Liver (tissue), 3 donors: ENCODE data around the gene CCDC136.

Experiments used
- ATF3 ChIP-seq: IDR thresholded peaks from 2 replicates; pipeline ENCODE4 v1.6.1; 2016; ENCODE audit warnings: antibody characterized with exemption
- CTCF ChIP-seq: fragments of 150-350 bp; IDR thresholded peaks from 2 replicates; pipeline ENCODE4 v1.5.1; 2017; ENCODE audit warnings: improper control_type of control experiment, low read depth, low read length; ENCODE audit not compliant: missing input control
- EGR1 ChIP-seq, 2 donors: IDR thresholded peaks; 2 replicates each; pipeline ENCODE4 v1.6.1; 2016 to 2018; ENCODE audit warnings: antibody characterized with exemption in 2 of 2, low read depth in 2 of 2
- HNF4A ChIP-seq, 2 donors: conservative IDR thresholded peaks; 2 replicates each; pipeline ENCODE4 v1.6.1; 2016; ENCODE audit warnings: antibody characterized with exemption in 2 of 2, mild to moderate bottlenecking in 2 of 2
- HNF4G ChIP-seq: IDR thresholded peaks from 2 replicates; pipeline ENCODE4 v1.6.1; 2016; ENCODE audit warnings: antibody characterized with exemption
- JUND ChIP-seq, 2 donors: IDR thresholded peaks; 2 replicates each; pipeline ENCODE4 v1.6.1; 2016; ENCODE audit warnings: antibody characterized with exemption in 2 of 2
- MAX ChIP-seq: IDR thresholded peaks from 2 replicates; pipeline ENCODE4 v1.6.1; 2016; ENCODE audit warnings: antibody characterized with exemption
- RAD21 ChIP-seq, 2 donors: IDR thresholded peaks; 2 replicates each; pipeline ENCODE4 v1.6.1; 2016; ENCODE audit warnings: antibody characterized with exemption in 2 of 2, mild to moderate bottlenecking in 2 of 2
- SP1 ChIP-seq: IDR thresholded peaks from 2 replicates; pipeline ENCODE4 v1.6.1; 2018; ENCODE audit warnings: antibody characterized with exemption, mild to moderate bottlenecking
- TAF1 ChIP-seq: conservative IDR thresholded peaks from 2 replicates; pipeline ENCODE4 v1.6.1; 2016; ENCODE audit warnings: antibody characterized with exemption, mild to moderate bottlenecking
- YY1 ChIP-seq: IDR thresholded peaks from 2 replicates; pipeline ENCODE4 v1.6.1; 2016; ENCODE audit warnings: antibody characterized with exemption, mild to moderate bottlenecking
- donor health status: healthy.
- donor health status: healthy.

- TF ChIP-seq CTCF (no peak), RAD21 (IDR thresholded peaks at IDR 0.05) (no peak), TAF1 (no peak), JUND (IDR thresholded peaks at IDR 0.05) (no peak), YY1 (no peak), HNF4A (conservative IDR thresholded peaks at IDR 0.05) (no peak), HNF4G (no peak), SP1 (no peak), EGR1 (IDR thresholded peaks at IDR 0.05; ENCODE audit: low read depth in 2 of 2) (no peak), ATF3 (no peak), MAX (no peak)
Observed at GRCh38 chr7:128827248-128827958, 35.6 kb downstream of the CCDC136 start.
